ENCODE data around the gene PDE4C.
A peak's percentile ranks its signal among the peaks of the same experiment; 100 is the strongest.

Gene PDE4C

DNA sequence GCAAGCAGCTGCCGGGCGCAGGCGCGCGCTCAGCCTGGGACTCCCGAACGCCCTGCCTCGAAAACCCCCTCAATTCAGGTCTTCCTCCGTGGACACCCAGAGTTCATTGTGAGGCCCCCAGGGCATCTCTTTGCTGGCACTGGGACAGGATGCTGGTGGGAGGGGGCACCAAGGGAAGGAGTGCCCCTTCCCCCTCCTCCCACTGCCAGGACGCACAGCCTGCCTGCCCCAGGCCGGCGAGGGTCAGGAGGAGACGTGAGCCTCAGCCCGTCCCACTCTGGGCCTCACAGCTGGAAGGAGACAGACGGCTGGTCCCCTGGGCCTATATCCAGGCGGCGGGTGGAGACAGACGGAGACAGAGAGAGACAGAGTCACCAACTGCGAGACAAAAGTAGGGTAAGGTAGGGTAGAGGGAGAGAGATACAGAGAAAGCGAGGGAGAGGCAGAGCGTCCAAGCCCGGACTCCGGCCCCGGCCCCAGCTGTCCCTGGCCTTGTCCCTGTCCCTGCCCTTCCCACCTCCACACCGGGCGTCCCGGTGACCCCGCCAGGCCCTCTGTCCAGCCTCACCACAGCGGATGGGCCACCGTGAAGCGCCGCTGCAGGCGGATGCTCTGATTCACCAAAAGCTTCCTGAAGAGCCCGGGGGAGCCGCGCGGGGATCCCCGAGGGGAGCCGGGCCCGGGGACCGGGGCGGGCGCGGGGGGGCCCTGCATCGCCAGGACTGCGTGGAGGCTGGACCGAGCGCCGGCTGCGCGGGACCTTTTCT lies at the start of gene PDE4C:
Gene PDE4C, minus strand, starts transcription at position 737 of the 767 bp plus-strand sequence. Its CDS starts 23 bp downstream, at position 714.
- peak; percentile 45 for DNase-seq

DNA sequence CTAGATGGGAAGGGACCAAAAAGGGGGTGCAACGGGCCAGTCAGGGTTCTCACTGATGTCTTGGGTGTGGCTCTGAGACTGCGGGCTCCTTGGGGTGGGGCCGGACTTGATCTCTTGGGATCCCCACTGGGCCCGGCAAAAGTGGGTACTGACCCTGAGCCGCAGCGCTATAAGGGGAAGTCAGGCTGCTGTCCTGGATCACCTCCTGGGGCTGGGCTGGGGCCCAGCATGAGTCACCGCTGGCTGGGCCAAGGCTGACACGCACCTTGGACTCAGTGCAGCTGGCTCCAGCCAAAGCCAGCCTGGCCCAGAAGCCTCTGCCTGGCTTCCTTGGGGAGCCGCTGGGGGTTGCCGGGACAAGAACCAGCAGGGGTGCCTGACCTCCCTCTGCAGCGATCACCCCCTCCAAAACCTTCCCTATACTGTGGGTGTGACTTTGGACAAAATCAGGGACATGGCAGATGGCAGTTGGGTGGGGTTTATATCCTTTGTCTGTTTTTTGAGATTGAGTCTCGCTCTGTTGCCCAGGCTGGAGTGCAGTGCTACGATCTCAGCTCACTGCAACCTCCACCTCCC lies 48.6 kb upstream of the PDE4C start:
- DNase-seq: no peak

DNA sequence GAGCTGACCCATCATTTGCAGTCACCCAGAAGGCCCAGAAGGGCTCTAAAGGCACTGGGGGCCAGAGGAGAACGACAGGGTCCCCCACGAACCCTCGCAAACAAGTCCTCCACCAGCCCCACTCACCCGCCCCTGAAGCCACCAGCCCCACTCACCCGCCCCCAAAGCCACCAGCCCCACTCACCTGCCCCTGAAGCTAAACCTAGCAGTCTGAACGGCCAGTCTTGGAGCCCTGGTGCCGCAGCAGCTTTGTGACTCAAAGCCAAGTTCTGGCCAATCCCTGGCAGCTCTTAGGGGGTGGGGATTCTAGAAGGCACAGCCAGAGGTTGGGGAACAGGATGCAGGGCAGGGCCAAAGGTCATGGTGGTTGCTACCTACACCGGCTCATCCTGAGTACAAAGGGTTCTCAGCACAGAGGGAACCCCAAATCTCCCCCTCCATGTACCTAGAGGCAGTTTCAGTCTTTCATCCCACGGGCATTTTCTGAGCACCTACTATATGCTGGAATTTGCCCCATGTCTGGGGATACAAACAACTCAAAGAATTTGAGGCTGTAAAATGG lies 48.1 kb upstream of the PDE4C start, which contains the start of gene IQCN:
Gene IQCN, minus strand, starts transcription at position 234 of the 562 bp plus-strand sequence. CDS start 4,974 bp downstream, outside the sequence.
- DNase-seq: no peak

DNA sequence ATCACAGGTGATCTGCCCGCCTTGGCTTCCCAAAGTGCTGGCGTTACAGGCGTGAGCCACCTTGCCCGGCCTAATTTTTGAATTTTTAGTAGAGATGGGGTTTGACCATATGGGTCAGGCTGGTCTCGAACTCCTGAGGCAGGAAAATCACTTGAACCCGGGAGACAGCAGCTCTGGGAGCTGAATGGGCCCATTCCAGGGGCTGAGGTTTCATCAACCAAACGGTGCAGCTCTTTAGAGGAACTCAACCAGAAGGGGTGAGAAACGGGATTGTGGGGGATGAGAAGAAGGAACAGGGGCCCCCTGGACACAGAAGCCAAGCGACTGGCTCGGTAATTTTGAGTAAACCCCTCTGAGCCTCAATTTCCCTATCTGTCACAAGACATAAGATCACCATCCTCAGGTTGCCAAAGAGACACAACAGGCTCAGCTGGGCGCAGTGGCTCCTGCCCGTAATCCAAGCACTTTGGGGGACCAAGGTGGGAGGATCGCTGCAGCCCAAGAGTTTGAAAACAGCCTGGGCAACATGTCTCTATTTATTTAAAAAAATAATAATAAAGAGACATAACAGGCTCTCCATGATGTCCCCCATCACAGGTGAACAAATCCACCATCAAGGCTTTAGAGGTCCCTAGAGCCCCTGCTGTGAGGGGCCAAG lies 47.5 kb upstream of the PDE4C start:
- no peak for DNase-seq

DNA sequence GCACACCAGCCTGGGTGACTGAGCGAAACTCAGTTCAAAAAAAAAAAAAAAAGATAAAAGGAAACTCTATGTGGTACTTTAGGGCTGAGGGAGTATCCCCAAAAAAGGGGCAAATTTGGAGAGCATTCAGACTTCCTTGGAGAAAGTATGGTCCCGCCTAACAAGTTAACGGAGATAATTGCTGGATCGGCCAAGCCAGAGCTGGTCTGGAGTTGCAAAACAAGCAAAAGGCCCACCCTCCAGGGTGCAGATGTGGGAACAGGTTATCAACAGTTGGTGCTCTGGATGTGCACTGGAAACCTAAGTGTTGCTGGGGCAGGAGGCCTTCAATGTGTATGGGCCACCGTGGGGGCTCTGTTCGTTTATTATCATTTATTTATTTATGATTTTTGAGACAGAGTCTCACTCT lies 45.2 kb upstream of the PDE4C start:
- DNase-seq: no peak

DNA sequence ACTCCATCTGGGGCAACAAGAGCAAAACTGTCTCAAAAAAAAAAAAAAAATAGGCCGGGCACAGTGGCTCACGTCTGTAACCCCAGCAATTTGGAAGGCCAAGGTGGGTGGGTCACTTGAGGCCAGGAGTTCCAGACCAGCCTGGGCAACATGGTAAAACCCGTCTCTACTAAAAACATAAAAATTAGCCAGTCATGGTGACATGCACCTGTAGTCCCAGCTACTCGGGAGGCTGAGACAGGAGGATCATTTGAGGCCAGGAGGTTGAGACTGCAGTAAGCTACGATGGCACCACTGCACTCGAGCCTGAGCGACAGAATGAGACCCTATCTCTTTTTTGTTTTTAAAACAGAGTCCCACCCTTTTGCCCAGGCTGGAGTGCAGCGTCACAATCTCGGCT lies 44.1 kb upstream of the PDE4C start:
- no peak for DNase-seq

DNA sequence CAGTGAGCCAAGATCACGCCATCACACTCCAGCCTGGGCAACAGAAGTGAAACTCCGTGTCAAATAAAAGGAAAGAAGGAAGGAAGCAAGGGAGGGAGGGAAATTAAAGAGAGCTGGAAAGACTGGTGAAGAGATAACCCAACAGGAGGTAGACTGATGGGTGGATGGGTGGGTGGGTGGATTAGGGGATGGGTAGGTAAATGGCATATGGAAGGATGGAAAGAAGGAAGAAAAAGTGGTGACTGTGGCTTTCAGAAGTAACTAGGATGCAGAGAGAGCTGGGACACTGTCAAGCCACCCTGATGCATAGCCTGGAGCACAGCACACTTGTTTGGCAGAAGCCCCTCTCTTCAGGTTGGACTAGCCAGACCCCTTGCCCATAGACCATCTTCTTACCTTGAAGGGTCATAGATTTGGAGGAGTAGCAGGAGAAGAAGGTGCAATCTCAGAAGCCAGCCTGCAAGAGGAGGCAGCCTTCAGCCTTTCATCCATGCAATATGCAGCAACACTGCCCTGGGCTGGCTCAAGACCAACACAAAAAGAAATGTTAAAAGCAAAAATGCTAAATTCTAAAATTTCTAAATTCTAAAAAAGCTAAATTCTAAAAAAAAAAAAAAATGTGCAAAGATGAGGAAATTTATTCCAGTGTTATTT lies 43.0 kb upstream of the PDE4C start:
- no peak for DNase-seq

DNA sequence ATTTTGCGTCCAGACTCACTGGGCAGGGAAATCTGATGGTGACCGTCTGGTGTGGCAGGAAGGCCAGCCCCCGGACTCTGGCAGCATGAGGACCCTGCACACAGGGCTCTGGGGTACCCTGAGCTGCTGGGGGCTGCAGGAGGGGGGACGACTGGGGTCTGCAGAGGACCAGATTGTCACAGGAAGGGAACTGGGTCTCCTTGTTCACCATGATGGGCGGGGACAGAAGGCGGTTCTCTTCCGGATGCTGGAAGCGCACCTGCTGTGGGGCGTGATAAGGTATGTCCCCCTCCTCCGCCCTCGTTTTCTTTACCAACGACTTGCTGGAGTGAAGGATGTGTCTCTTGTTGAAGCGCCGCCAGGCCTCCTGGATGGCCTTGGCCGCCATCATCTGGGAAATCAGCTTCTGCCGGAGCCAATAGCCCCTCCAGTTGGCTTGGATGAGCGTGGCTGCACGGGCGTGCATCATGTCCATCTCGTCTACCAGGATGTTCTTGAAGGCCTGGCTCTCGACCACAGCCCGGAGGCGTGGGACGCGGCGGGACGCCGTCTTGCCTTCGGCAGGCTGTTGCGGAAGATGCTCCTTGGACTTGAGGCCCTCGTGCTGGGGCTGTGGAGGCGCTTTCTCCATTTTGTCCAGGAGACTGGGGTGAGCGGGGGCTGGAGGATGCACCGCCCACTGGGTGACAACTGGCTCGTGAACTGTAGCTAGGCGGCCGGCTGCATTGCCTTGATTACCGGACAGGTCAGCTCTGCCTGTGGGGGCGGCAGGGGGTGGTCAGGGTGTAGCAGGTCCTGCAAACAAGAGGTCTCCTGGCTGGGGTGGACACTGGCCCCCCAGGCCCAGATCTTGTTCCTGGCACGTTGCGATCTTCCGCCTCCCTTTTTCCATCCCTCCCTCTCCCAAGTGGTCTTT lies 40.8 kb upstream of the PDE4C start:
- DNase-seq: no peak

DNA sequence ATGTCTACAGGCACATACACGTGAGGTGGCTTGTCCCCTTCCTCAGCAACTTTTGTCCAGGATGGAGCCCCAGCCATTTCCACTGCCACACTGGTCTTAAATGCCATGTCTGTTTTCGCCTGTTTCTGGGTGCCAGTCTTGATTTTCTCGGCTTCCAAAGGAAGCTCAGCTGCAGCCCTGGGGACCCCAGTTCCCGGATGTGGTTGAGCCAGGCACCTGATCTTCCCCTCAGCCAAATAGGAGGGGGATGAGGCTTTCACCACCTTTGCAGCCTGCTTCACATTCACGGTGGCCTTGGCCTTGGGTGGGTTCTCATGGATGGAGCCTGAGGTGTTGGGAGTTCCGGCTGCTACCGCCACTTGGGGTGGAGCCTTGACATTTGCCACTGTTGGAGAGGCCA lies 39.3 kb upstream of the PDE4C start:
- DNase-seq: no peak

DNA sequence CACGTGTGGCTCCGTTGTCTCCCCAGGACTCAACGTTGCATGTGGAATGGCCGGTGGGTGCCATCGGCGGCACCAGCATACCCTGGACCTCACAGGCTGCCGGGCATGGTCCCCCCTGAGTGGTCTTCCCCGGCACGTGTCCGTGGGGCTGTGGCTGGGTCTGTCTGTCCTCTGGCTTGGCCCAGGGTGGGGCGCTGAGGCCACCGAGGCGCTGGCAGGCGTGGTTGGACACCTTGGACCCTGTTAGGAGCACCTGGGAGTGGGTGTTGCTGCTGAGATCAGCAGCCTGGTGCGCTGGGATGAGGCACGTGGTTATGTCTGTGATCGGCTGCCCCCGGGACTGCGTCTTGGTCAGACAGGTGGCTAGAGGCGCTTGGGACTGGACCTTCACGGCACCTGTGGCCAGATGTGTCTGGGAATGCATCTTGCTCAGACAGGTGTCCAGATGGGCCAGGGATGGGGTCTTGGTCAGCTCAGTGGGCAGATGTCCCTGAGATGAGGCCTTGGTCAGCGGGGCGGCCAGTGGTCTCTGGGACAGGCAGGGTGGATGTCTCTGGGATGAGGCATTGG lies 38.8 kb upstream of the PDE4C start:
- DNase-seq: no peak

DNA sequence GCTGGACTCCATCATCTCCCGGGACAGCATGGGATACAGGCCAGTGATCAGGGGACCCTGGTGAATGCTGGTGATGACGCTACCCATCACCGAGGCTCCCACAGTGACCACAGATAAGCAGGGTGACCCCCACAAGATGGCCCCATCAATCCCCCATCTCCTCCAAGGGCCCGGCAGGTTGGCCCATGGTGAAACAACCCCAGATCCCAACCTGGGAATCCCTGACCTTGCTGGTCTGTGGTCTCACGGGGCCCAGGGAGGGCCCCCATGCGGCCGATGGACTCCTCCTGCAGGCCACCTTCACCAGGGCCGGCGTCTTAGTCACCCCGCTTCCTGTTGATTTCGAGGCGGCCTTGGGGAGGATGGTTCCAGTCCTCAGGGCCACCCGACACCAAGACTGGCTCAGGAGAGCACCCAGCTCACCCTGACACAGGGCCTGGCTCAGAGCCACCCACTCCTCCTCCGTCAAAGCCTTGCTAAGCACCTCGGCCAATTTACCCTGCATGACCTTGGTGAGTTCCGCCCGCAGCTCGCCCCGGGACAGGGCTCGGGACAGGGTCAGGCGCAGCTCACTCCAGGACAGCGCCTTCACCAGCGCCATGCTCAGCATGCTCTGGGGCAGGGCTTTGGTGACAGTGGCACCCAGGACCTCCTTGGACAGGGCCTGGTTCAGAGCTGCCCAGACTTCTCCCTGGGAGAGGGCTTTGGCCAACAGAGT lies 38.1 kb upstream of the PDE4C start:
- no peak for DNase-seq

DNA sequence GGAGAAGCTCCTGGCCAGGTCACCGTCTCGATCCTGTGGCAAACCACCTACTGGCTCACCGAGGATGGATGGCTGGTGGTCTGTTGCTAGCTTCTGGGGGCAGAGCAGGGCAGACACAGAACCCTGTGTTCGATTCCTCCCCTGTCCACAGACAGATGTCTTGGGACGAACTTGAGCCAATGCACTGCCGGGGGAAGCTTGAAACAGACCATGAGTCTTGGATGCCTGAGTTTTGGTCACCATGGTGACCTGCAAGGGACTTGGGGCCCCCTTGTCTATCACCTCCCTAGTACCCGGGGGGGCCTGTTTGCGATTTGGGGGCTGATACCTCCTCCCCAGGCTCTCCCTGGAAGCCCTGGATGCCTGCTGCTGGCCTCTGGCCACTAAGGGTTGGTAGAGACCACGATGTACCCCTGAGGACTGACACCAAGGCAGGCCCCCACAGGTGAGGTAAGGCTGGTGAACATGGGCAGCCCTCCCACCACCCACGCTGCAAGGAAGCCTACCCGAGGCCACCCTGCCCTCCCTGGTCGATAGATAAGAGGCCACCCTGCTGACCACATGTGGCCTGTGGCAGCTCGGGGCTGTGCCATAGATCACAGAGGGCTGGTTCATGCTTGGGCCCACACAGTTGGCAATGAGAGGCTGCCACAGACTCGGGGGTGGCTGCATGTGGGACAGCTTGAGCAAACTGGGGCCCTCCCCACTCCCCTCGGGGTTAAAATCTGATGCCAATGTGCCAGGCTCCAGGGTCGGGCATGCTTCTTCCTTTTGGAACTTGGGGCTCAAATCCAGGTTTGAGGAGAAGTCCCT lies 37.3 kb upstream of the PDE4C start:
- no peak for DNase-seq

DNA sequence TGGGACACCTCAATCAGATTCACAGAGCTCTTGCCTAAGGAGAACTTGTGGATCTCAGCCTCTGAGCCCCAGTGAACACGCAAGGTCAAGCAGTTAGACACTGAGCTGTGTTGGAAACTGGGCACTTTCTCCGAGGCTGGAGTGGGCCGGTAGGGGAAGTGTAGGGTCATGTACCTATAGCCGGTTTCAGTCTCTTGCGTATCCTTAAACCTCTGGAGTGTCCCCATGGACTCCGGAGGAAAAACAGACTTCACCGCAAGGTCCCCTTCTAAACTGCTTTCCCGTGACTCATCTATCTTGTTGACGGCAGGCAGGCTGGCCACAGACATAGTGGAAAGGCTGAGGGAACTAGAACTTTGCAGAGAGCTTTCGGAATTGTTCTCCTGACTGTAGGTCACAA lies 36.7 kb upstream of the PDE4C start:
- no peak for DNase-seq

DNA sequence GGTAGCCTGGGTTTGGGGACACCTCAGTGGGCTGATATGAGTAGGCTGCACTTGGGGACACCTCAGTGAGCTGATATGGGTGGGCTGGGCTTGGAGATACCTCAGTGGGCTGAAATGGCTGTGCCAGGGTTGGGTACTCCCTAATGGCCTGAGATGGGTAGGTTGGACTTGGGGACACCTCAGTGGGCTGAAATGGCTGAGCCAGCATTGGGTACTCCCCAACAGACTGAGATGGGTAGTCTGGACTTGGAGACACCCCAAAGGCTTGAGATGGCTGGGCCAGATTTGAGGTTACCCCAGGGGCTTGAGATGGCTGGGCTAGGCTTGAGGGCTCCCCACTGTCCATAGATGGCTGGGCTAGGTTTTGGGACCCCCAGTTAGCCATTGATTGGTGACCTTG lies 35.9 kb upstream of the PDE4C start:
- DNase-seq: no peak

DNA sequence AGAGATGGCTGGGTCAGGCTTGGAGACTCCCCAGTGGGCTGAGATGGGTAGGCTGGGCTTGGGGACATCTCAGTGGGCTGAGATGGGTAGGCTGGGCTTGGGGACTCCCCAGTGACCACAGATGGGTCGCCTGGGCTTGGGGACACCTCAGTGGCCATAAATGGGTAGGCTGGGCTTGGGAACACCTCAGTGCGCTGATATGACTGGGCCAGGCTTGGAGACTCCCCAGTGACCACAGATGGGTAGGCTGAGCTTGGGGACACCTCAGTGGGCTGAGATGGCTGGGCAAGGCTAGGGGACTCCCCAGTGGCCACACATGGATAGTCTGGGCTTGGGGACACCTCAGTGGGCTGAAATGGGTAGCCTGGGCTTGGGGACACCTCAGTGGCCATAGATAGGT lies 35.2 kb upstream of the PDE4C start:
- DNase-seq: no peak

DNA sequence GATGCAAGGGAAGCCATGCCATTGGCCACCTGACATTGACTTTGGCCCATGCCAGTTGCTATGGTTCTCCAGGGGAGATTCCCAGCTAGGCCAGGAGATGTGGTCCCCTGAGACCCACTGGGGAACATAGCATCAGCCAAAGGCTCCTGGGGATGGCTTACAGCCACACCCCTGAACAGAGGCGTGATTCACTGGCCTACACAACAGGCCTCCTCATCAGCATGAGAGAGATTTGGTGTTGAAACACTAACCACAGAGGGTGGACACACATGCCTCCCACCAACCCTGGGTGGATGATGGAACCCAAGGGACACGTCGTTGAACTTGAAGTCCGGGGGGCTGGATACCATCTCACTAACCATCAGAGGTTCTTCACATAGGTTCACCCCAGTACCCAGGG lies 33.7 kb upstream of the PDE4C start:
- DNase-seq: no peak

DNA sequence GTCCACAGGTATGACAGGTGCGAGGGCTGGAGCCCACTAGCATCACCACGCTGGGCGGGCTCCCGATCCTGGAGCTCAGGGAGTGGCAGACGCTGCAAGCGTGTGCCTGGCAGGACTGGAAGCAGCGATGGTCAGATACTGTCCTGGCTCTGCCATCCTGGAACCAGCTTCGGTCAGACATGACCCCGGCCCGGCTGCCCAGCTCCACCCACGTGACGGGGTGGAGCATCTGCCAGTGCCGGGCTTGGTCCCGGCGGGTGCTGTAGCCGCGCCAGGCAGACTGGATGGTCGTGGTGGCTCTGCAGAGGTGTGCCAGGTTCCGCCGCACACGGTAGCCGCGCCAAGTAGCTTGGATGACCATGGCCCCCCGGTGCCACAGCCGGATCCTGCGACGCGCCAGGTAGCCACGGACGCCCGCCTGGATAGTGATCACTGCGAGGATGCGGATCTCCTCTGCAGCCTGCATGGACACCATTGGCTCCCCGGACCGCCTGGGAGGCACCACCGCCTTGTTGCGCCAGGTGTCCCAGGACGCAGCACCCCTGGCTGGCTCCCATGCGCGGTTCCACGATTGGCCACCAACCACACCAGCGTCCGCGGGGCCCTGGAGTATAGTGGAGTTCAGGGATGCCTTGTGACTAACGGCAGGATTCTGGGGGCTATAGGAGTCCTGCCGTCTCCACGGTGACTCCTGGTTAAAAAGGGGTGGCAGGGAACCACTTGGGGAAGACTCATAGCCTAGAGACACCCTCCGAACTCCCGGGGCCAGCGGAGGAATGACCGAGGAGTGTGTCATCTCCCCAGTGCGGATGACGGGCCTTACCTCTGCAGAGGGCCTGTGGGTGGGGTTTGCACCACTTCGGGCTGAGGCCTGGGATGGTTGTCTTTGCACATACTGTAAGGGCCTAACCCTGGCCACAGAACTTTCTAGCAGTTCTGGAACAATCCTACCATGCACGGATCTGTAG lies 31.5 kb upstream of the PDE4C start:
- no peak for DNase-seq

DNA sequence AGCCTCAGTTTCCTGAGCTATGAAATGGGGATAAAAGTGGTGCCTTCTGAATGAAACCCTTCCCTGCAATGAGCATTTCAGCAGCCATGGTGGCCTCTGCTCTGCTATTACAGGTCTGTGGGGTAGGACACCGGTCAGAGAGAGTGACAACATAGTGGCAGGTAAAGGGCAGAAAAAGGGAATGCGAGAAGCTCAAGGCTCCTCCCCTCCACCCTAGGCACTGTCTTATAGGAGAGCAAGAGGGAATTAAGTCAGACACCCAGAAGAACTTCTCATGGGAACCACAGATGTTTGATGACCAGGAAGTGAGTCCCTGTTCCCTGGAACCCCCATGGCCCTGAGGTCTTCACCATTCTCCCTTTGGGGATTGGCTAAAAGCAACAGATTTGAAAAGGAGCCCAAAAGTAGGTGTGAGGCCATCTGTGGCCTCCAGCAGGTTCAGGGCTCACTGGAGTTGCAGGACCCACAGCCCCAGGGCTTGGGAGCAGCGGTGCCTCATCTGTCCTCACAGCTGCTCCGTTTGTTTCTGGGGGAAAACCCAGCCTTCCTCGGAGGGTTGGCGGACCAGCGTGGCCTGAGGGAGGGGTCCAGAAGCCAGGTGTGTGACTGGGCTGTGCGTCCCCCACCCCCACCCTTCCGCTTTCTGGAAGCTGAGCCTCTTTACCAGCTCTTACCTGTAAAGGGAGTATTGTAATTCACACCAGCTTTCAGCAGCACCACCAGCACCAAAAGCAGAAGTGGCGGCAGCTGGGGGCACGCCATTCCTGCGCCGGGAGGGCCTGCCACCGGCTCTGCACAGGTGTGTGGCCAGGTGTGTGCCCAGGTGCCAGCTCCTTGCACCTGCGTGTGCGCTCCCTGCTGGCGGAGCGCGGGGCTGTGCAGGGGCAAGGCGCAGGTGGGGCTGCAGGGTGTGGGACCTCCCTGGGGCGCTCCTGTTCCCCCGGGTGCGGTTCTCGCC lies 28.6 kb upstream of the PDE4C start:
- DNase-seq: peak; percentile 84
